ENCODE measurements around the gene SYCN.
"Not testable (repeated sequence)": the region's sequence is repeated elsewhere in the genome, so short reads cannot be mapped to it uniquely, and the experiment has no call there.

Gene SYCN, protein sequence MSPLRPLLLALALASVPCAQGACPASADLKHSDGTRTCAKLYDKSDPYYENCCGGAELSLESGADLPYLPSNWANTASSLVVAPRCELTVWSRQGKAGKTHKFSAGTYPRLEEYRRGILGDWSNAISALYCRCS

GRCh38 chr19:39203372-39204341 is at the start of gene SYCN:
Gene SYCN, minus strand, starts transcription at chr19:39204263. Its CDS starts 9 bp downstream, at chr19:39204254.
- DNase-seq: no peak

DNA sequence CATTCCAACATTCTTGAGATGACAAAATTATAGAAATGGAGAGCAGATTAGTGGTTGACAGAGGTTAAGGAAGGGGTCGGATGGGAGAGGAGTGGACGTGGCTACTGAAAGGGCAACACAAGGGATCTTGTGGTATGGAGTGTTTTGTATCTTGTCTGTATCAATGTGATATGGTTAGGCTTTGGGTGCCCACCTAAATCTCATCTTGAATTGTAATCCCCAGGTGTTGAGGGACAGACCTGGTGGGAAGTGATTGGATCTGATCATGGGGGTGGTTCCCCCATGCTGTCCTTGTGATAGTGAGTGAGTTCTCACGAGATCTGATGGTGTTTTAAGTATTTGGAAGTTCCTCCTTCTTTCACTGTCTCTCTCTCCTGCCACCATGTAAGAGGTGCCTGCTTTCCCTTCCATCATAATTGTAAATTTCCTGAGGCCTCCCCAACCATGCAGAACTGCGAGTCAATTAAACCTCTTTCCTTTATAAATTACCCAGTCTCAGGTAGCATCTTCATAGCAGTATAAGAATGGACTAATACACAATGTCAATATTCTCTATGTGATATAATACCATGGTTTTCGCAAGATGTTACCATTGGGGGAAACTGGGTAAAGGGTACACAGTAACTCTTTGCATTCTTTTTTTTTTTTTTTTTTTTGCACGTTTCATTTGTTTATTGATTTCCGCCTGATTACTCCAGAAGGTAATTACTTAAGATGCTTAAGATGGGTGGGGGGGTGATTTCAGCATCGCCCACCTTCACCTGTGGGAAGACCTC is 49.5 kb upstream of the SYCN start:
- DNase-seq: no peak

GRCh38 chr19:39252458-39252857 is 48.4 kb upstream of the SYCN start:
- no peak for DNase-seq

DNA sequence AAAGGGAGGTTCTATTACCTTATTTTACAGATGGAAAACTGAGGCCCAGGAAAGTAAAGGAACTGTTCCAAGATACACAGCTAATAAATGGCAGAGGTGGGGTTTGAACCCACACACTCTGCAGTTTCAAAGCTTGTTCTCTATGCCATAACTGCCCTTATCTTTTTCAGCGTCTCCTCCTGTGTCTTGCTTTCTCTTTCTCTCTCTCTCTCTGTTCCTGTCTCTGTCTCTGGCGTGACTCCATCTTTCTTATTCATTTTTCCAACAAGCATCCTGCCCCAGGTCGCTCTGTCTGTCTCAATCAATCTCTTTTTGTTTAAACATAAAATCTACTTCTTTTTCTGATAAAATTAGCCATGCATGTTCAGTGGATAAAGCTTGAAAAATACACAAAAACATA is 47.8 kb upstream of the SYCN start:
- no peak for DNase-seq

GRCh38 chr19:39251081-39251480 is 47.0 kb upstream of the SYCN start:
- DNase-seq: no peak

DNA sequence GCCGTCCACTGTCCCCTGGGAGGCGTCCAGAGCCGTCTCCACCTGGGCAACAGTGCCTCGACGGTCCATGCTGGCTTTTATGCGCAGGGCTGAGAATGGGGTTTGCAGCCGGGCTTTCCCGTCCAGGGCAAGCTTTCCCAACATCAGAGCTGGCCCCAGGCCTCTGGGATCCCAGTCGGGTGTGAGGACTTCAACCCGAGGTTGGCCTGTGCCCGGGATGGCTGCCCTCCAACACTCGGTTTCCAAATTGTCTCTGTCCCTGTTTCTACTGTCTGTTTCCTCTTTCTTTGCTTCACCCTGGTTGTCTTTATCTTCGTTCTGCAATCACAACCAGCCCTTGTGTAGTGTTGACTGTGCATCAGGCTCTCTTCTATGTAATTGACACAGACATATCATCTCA is 44.7 kb upstream of the SYCN start, which contains the start of gene IFNL4:
Gene IFNL4 (minus strand): TSS at position 51 of the 400 bp plus-strand sequence.
- no peak for DNase-seq

DNA sequence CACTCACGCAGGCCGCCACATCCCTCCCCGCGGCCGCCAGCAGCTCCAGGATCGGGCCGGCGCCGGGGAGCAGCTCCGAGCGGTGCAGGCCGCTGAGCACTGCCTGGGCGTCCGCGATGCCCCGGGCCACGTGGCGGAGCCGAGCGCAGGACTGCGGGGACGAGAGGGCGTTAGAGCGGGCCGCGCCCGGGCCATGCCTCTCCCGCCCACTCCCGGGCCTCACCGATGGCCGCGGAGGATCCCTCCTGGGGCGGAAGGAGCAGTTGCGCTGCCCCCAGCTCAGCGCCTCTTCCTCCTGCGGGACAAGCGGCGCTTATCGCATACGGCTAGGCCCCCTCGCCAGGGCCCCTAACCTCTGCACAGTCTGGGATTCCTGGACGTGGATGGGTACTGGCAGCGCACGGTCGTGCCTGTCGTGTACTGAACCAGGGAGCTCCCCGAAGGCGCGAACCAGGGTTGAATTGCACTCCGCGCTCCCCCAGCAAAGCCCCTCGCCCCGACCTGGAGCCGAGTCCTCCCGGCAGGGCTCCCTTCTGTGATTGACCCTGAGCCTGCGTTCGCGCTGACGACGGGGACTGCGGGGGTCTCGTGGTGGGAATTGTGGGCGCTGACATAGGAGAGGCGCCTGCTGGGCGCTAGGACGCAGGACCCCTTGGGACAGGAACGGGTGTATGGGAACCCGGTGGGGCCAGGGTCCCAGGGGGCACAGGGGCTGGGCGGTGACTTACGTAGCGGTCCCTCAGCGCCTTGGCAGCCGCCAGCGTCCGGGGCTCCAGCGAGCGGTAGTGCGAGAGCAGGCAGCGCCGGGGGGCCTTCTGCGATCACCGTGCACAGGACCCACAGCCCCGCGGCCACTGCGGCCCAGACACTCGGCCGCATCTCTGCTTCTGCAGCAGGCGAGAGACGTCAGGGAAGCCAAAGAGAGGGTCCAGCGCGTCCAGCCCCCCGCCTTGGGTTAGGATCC is 43.9 kb upstream of the SYCN start:
- no peak for DNase-seq

- DNase-seq: peak in 24 of 56 donors; percentile 1 to 47 (median 10)
Measured at GRCh38 chr19:39246951-39247669, 43.0 kb upstream of the SYCN start.

DNA sequence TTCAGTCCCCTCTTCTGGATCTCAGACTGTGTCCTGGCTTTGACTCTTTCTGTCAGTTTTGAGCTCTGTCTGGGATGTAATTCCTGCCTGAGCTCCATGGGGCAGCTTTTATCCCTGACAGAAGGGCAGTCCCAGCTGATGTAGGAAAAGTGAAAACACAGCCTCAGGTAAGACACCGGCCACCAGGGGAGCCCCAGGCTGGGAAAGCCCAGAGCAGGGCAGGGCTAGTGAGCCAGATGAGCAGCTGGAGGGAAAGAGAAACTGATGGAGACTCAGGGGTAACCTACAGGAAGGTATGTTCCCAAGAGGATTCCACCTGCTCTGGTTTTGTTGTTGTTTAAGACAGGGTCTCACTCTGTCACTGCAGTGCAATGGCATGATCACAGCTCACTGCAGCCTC is 41.1 kb upstream of the SYCN start:
- not testable (repeated sequence) for DNase-seq

DNA sequence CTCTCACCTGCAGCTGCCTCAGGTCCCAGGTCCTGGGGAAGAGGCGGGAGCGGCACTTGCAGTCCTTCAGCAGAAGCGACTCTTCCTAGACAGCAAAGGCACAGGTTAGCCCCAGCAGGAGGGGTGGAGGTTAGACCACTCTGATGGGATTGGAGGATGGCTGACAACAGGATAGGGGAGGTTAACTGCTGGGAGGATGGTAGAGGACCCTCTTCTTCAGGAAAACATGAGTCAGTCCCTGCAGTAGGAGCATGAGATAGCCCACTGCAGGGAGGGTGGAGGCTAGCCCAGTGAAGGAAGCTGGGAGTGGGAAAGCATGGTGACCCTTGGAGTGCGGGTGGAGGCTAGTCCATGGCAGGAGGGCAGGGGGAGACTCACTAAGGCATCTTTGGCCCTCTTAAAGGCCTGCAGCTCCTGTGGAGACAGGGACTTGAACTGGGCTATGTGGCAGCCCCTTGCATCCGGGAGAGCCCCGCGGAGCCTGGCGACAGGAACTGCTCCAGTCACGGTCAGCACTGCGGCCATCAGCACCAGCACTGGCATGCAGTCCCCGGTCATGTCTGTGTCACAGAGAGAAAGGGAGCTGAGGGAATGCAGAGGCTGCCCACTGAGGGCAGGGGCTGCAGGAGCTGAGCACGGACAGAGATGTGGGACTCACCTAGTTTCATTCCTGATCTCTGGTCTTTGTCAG is 40.5 kb upstream of the SYCN start, which contains the start of gene IFNL3:
Gene IFNL3 (minus strand): TSS at position 597 of the 691 bp plus-strand sequence. CDS start 39 bp downstream, at position 558.
- not testable (repeated sequence) for DNase-seq

DNA sequence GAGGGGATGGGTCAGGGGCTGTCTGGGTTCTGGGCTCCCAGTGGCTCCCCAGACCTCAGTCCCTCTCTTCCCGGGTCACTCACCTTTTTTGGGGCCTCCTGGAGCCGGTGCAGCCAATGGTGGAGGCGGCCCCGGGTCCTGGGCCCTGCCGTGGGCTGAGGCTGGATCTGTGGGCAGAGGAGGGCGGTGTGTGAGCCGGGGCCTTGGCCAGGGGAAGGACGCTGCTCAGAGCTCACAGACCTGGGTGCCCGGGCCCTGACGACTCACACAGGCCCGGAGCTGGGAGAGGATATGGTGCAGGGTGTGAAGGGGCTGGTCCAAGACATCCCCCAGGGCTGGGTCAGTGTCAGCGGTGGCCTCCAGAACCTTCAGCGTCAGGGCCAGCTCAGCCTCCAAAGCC is 39.7 kb upstream of the SYCN start:
- DNase-seq: not testable (repeated sequence)

DNA sequence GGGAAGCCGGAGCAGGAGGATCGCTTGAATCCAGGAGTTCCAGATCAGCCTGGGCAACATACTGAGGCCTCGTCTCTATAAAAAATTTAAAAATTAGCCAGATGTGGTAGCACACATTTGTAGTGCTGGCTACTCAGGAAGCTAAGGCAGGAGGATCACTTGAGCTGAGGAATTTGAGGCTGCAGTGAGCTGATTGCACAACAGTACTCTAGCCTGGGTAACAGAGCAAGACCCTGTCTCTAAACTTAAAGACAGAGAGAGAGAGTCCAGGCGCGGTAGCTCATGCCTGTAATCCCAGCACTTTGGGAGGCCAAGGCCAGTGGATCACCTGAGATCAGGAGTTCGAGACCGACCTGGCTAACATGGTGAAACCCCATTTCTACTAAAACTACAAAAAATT is 36.4 kb upstream of the SYCN start:
- DNase-seq: no peak

GRCh38 chr19:39238944-39239343 is 34.9 kb upstream of the SYCN start:
- DNase-seq: no peak

DNA sequence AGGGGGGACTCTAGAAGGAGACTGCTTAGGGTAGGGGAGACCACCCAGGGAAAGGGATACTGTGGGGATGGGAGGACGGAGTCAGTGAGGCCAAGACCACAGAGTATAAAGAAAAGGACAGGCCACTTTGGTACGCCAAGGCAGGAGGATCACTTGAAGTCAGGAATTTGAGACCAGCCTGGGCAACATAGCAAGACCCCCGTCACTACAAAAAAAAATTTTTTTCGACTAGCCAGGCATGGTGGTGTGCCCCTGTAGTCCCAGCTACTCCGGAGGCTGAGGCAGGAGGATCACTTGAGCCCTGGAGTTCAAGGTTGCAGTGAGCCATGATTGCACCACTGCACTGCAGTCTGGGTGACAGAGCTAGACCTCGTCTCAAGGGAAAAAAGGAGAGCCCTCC is 34.1 kb upstream of the SYCN start:
- no peak for DNase-seq

- DNase-seq: no peak
Measured at GRCh38 chr19:39237200-39238184, 33.4 kb upstream of the SYCN start.

- no peak for DNase-seq
Measured at GRCh38 chr19:39236527-39236926, 32.5 kb upstream of the SYCN start.

GRCh38 chr19:39232708-39233107 is 28.6 kb upstream of the SYCN start:
- DNase-seq: no peak
